DMS114 treated with DMSO at 0.1 percent for 48 hours (cell line): Measurements from ENCODE around the gene SLN.

ENCODE experiments used
- DNase-seq: peaks from one replicate; lab custom pipeline; 2025; ENCODE audit not compliant: unreplicated experiment; lab: John Stamatoyannopoulos, UW

SLN gene

DNA sequence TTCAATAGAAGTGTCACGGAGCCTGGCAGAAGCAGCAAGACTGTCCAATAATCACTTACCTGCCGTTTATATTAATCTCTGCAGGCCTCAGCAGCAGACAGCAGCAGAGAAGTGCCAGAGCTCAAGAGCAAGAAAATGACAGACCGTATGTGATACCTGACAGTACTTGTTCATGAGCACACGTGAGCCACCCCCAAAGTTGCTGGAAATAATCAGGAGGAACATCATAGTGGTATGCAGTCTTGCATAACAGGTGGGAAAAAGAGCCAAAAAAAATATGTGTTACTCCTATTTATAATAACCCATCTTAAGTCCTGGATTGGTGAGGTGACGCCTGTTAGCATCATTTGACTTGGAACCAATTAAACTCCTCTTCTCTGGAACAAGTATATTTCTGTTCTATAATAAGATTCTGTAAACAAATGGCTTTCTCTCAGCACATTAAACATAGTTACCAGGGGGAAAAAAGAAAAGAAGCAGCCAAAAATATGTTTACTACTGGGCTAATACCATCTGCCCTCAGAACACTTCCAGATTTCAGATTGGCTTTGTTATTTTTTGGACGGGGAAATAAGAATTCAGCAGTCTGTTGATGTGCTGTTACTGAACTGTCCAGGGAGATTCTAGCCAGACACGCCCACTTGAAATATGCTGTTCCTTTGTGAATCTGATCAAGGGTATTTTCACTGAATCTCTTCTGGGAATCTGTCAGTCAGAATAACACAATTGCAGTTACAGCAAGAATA lies 7.9 kb upstream of the SLN start:
- no peak for DNase-seq

DNA sequence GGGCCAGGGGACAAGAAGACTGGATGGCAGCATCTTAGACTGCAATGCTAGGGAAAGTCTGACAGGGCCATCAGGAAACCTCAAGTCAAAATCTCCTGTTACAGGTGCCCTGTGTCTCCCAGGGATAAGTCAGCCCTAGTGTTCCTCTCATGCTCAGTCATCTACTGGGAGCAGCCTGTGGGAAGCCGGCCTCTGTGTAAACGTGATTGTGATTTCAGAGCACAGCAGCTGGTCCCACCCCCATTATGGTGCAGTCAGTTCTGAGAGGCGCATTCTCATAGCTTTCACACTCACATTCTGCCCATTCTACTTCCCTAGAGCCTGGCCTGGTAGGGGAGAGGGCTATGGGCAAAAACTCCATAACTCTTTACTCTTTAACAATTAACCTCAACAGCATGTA lies 7.2 kb upstream of the SLN start:
- no peak for DNase-seq

DNA sequence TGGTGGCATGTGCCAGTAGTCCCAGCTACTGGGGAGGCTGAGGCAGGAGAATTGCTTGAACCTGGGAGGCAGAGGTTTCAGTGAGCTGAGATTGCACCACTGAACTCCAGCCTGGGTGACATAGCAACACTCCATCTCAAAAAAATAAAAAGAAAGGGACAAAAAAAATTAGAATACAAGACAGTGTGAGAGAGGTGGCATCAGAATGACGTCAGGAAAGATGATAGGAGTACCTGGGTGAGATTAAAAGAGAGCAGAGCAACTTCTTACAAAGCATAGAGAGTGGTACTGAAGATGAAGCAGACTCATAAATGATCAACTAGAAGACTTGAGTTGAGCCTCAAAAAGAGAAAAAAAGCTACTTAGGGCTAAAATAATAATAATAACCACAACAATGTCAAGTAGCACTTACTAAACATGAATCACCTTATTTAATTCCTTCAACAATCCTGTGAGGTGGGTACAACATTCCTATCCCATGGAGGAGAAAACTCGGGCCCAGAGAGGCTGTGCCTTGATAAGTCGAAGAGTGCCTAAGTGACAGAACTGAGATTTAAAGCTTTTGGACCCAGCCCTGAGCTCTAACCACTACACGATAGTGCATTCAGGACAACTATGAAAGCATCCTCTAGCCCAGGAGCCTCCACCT lies 5.2 kb upstream of the SLN start:
- no peak for DNase-seq

DNA sequence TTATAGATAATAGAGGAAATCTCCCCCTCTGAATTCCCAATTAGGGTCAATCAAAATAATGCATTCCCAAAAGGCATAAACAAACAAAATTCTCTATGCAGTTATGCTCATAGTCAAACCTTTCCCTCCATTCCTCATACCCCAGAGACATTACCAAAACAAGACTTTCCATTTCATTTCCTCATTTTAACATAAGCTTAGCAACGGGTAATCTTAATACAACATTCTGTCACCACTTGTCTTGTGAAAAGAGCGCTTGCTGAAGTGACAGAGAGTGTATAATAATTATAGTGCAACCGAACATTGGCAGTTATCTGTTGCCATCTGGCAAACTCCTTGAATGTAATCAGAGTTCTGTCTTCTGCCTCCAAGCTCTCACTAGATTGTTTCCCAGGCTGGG lies 1.2 kb upstream of the SLN start:
- DNase-seq = no peak

DNA sequence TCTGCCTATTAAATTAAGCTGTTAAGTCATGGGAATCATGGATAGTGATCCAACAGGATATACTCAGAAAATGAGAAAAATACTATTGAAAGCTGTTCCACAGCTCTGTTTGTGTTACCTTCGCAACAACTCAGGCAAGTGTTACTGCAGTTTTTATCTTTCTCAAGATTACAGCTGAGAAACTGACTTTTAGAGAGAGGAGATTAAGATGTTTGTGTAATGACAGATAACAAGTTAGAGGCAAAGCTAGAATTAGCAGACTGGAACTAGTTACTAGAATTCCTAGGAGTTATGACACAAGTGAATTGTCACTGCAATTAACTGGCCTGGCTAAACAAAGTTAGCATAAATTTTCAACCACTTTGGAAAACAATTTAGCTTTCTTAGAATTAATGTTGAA lies 1.6 kb downstream of the SLN start:
- no peak for DNase-seq

DNA sequence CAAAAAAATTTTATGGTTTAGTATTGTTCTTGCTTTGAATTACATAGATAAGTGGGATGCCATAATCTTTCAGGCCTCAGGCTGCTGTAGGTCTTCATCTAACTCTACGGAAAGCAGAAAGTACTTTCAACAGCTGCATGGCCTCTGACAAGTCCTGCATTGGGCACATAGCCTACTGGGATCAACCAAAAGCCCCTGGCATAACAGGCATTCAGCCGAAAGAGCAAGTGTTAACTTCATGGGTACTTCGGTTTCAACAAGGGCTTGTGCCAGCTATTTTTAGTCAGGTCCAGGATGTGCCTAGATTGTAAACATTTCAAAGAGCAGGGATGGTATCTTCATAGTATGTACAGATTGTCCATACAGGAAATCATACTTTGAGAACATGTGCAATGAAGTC lies 3.1 kb downstream of the SLN start:
- DNase-seq = no peak

DNA sequence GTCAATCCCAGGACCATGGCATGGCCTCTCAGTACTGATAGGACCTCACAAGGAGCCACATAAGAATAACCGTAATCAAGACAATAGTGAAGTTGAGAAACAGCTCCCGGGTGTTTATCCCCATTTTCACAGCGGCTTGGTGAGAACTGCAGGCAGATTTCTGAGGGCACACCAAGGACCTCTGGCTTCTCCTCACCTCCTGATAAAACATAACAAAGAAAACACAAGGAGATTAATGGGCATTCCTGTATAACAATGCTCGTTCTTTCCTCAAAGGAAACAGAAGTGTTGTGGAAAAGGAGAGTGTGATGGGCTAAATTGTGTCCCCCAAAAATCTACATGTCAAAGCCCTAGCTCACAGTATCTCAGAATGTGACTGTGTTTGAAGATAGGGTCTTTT lies 4.0 kb downstream of the SLN start:
- DNase-seq = no peak

DNA sequence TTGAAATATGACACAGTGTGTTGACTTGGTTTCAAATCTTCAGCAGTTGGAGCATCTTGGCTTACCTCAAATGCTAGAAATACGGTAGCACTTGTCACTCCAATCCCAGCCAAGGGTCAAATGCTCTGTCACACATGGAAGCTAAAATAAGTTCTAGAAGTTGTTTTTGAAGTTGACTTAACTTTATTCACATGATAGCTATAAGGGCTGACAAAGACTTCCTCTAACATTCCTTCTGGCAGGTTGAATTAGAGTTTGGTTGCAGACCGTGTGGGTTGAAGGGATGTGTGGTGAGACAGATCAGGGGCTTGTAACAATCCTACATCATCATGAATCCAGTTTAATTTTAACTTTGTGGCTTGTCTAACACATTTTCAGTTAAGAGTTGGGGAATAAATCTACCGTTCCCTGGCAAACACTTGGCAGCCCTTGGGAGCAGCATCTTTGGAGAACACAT lies 4.6 kb downstream of the SLN start:
- DNase-seq = no peak

DNA sequence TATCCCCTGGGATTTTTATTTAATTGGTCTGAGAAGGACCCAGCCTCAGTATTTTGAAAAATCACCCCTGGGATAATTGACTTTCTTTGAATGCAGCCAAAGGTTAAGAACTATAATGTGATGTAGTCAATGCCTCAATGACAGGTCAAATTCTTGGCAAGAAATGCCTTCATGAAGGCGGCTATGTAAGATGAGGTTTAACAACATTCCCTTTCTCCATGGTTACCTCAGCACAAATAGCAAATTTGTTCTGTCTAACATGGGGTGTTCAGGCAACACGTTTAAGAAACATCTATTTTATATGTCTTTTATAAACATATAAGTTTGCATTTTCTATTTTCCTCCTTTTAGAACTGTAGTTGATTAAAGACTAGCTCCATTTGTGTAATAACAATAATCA lies 5.3 kb downstream of the SLN start:
- no peak for DNase-seq

DNA sequence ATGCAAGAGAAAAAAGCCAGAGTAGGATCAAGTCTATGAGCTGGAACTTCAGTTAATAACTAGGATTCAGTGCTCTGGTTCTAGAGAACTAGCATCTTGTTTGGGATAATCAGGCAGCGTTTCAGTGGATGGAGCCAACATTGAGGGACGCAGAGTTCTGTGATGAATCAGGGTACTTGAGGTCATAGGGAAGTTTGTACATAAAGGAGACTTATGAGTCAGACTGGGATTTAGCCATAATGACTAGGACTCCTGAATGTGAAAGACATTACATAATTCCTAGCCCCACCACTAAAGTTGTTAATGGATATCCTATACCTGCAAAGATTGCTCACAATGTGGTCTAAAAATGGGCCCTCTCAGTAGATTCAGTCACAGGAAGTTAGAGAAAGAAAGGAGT lies 6.8 kb downstream of the SLN start:
- no peak for DNase-seq

DNA sequence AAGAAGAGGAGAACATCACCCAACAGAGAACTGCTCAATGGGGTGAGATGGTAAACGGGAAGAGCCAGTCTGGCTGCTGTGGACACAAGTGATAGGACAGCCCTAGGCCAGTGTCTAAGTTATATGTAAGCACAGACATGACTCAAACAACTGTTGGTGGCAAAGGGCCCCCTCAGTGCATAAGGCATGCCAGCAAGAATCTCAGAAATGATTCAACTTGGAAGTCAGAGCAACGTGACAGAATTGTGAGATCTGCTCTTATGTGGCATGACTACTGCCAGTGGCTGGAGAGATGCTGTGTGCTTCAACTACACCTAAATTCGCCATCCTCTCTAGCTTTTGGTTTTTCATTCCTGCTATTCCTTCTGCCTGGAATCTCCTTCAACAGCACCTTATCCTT lies 7.4 kb downstream of the SLN start:
- no peak for DNase-seq

DNA sequence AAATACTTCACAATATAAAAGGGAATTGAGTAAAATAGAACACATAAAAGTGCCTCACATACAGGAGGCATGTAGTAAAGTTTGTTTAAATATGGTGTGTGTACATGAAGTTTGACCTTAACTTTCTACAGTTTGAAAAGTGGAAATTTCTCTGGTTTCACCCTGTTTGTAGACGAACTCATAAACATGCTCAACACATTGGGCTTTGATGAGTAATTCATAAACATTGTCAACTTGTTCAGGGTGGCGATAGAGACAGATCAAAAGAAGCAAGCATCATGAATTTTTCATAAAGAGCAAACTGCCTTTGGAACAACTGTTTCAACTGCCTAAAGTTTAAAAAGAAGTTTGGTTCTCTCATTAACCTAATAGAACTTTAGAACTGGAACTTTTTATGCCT lies 9.1 kb downstream of the SLN start:
- no peak for DNase-seq

DNA sequence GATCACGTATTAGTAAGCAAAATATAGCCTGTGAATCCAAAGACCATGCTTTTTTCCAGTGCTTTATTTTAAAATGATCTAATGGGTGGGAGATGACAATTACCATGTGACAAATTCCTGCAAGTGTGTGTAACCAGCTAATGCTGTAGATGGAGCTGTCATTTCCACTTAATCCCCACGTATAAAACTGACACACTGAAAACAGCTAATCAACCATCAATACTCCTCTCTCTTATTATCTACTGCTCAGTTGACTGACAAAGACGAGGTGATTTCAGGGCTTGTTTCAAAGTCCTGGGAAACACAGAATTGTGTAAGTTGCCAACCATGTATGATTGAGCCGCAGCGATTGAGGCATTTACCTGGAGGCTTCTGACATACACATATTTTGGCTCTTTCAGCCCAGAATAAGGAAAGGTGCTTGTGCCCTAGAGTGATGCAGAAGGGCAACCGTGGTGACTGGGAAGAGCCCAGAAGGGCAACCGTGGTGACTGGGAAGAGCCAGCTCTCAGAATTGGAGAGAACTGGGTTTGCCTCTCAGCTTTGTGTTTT lies 9.7 kb downstream of the SLN start:
- DNase-seq = no peak

DNA sequence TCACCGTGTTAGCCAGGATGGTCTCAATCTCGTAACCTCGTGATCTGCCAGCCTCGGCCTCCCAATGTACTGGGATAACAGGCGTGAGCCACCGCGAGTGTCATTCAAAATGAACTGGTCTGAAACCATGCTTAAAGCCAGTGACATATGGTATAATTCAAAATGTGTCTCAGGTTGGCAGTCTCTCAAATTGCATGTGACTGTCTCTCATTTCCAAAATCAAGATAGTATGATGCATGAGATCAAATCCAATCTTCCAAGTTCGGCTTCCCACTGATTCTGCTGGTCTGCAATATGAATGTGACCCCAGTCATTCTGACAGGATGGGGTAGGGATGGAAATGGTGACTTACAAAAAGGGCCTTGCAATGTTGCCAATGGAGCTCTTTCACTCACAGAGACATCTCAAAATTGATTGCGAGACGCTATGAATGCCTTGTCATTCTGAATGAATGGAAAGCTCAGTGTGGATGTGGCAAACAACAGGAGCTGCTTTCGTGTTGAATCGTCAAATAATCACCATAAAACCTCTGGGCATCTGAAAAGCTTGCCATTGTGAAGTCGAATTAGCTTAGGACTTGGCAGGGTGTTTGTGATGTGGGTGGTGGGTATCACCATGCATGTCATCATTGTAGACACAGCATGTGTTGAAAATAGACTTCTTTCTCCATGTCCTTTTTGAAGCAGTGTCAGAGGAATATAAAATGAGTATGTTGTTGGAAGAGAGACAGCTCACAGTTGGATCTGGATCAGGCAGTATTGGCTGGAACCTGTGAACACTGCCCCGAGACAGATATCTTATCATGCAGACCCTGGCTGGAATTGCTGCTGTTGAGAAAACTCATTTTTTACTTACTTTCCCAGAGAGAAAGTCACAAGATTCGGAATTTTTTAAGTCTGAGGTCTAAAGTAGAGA lies 12.2 kb downstream of the SLN start:
- no peak for DNase-seq

DNA sequence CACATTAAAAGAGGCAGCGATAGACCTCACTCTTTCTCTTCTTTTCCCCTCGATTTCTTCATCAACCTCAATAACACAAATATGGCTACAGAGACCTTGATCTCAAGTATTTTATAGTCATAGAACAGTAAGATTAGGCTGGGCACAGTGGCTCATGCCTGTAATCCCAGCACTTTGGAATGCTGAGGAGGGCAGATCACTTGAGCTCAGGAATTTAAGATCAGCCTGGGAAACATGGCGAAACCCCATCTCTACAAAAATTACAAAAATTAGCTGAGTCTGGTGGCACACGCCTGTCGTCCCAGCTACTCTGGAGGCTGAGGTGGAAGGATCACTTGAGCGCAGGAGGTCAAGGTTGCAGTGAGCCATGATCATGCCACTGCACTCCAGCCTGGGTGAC lies 14.6 kb downstream of the SLN start:
- DNase-seq = no peak

DNA sequence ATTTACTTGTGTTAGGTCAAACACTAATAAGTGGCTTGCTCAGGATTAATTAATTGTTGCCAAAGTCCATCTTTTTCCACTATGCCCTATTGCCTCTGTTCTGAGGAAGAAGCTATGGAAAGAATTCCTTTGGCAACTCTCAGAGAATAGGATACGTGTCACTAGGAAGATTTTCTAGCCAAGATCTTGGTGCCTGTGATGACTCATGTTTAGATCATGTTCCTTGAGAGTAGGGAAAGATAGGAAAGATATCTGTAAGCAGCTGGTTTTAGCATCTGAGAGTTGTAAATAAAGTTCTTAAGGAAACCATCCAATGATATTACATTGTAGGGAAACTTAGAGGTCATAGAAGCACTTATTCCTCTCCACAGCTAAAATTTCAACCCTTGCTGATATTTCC lies 15.7 kb downstream of the SLN start:
- DNase-seq = no peak

DNA sequence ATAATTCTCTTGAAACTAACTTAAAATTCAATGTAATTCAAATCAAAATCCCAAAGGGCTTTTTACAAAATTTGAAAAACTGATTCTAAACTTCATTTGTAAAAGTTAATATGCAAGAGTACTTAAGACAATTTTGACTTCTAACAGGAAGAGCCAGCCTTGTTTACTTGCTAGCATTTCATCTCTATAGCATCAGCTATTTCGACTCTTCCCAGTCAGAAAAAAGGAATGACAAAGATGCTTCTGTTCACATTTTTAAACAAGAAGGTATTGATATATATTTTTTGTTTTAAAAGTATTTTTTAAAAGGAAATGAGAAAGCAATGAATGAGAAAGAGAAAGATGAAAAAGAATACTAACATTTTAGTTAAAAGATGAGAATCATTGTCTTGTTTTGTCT lies 16.4 kb downstream of the SLN start:
- no peak for DNase-seq

DNA sequence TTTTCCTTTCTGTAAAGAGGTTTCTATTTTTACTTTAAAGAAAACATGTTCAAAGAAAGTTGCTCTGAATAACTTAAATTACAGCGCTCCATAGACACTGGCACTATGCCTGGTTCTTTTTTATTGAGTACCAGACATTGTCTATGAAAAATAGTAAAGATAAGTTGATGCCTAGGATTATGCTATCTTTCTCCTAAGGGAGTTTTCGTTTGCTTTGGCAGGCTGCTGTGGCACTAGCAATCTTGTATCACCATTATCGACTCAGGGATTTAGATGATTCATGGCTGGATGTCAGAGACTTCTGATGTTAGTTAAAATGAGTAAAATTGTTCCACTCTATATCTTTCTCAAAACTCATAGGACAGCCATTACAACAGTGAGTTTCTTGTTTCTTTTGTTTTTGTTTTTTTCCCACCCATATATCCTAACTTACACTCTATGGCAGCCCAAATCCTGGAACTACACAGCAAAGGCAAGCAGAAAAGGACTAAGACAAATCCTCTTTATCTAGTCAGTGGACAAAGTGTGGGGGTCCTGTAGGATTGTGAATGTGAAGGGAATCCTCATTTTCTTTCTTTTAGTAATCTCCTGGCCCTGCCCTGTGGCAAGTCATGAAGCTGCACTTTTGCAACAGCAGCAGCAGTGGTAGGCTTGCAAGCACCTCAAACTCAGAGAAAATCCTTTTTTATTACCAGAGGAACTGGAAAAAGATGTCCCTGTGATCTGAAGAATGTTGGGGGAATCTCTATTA lies 20.7 kb downstream of the SLN start:
- no peak for DNase-seq

DNA sequence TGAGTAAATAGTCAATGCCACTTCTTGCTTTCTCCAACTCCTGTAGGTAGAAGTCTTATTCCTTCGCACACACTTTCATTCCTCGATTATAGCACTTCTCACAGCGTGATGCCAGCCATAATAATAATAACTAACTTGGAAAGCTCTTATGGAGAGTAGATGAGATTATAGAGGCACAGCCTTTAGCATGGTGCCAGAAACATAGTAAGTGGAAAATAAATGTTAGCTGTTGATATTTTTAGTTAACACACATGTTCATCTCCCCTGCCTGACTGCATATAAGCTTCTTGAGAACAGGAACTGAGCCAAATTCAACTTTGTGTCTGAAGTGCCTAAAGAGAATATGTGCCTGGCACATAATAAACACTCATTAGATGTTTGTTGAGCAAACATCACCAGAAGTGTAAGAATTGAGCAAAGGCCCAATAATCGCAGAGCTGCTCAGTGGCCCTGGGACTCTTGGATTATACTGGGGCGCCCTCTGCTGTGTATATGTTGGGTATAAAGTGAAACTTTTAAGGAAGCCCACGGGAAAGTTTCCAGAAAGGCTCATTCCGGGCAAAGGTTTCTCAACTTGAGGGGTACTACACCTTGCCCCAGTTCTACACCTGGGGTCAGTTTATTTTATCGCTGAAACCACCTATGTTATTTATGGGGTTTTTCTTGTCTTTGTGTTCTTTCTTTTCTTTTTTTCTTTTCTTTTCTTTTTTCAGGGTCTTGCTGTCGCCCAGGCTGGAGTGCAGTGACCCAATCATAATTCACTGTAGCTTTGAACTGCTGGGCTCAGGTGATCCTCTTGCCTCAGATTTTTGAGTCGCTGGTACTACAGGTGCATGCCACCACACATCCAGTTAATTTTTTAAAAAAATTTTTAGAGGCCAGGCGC lies 22.3 kb downstream of the SLN start:
- peak; percentile 33 for DNase-seq
